Measurements from ENCODE around the gene MOGAT3.

MOGAT3 gene

GRCh38 chr7:101217388-101218235, 16.8 kb upstream of the MOGAT3 start, which contains the start of the genes PLOD3 and ZNHIT1:
Gene PLOD3 (minus strand): TSS chr7:101217581. CDS start chr7:101217274, 307 bp downstream.
Gene ZNHIT1 (plus strand): TSS chr7:101218165. CDS start chr7:101218196, 31 bp downstream.
- Histone ChIP-seq H2BK15ac (ENCODE audit: low read depth, poor library complexity, severe bottlenecking) (peak within 1 kb of the TSS; percentile 44), H3K27me3 (ENCODE audit: control insufficient read depth in 1 of 2, insufficient read depth in 1 of 2, low read length in 2 of 2) (no peaks in the 10 kb centered on the region), H4K91ac (ENCODE audit: low read length) (peak within 1 kb of the TSS; percentile 90), H3K79me1 (replicated peaks; ENCODE audit: low read length, poor library complexity, severe bottlenecking) (peaks cover 31% of the 10 kb centered on the region), H3K36me3 (ENCODE audit: control insufficient read depth in 1 of 2, insufficient read depth in 2 of 2, low read depth in 1 of 2, low read length in 2 of 2) (peaks cover 34 to 35% of the 10 kb centered on the region in 2 experiments), H2BK12ac (ENCODE audit: low read length in 2 of 2) (peak within 1 kb of the TSS; percentile 2 to 24), H3K27ac (ENCODE audit: low read length, poor library complexity, severe bottlenecking) (peak within 1 kb of the TSS; percentile 95), H3K14ac (ENCODE audit: low read length in 2 of 2) (peak within 1 kb of the TSS in 1 of 2 experiments; percentile 92), H3K4me1 (ENCODE audit: control insufficient read depth, insufficient read depth, low read depth, low read length) (peaks cover 25% of the 10 kb centered on the region), H2AK5ac (ENCODE audit: low read length, severe bottlenecking) (peak within 1 kb of the TSS; percentile 17), H2BK120ac (ENCODE audit: low read depth, low read length) (peak within 1 kb of the TSS; percentile 83), H3K4me3 (ENCODE audit: insufficient read depth in 1 of 2, low read depth in 1 of 2, low read length in 2 of 2) (peak within 1 kb of the TSS; percentile 74 to 93), H3K9me3 (ENCODE audit: control insufficient read depth, low read length) (no peaks in the 10 kb centered on the region), H3K4me2 (ENCODE audit: low read length, poor library complexity, severe bottlenecking) (peak within 1 kb of the TSS; percentile 82), H3K23ac (ENCODE audit: low read length in 2 of 2) (peak within 1 kb of the TSS; percentile 57 to 86), H3K4ac (ENCODE audit: low read depth in 1 of 2, low read length in 2 of 2) (peak within 1 kb of the TSS; percentile 96 to 99), H2AFZ (ENCODE audit: low read depth, low read length) (peak within 1 kb of the TSS; percentile 46), H3K18ac (ENCODE audit: low read depth in 1 of 2, low read length in 2 of 2) (peak within 1 kb of the TSS; percentile 67 to 80), H2BK5ac (ENCODE audit: low read depth, low read length, poor library complexity, severe bottlenecking) (peak within 1 kb of the TSS; percentile 49), H4K8ac (ENCODE audit: low read length) (peak within 1 kb of the TSS; percentile 70), H3K9ac (ENCODE audit: low read length) (peak within 1 kb of the TSS; percentile 95)
- DNase-seq: peak; percentile 98
- under 1% methylated on average over 55 of the region's 57 CpGs for WGBS

GRCh38 chr7:101216860-101217387, 16.1 kb upstream of the MOGAT3 start:
- peak overlapping the region; percentile 8 for H2AFZ ChIP-seq (ENCODE audit: low read depth, low read length)
- H3K9me3 ChIP-seq (ENCODE audit: control insufficient read depth, low read length): no peaks in the 10 kb centered on the region
- no peaks in the 10 kb centered on the region for H3K27me3 ChIP-seq (ENCODE audit: control insufficient read depth in 1 of 2, insufficient read depth in 1 of 2, low read length in 2 of 2)
- no peak overlapping the region for H3K27ac ChIP-seq (ENCODE audit: low read length, poor library complexity, severe bottlenecking)
- H2AK5ac ChIP-seq (ENCODE audit: low read length, severe bottlenecking): no peak overlapping the region
- peak overlapping the region; percentile 77 to 99 for H3K4ac ChIP-seq (ENCODE audit: low read depth in 1 of 2, low read length in 2 of 2)
- H3K18ac ChIP-seq (ENCODE audit: low read depth in 1 of 2, low read length in 2 of 2): peak overlapping the region; percentile 67 to 80
- H3K4me1 ChIP-seq (ENCODE audit: control insufficient read depth, insufficient read depth, low read depth, low read length): peaks cover 25% of the 10 kb centered on the region
- peak overlapping the region; percentile 54 for H3K4me2 ChIP-seq (ENCODE audit: low read length, poor library complexity, severe bottlenecking)
- no peak for DNase-seq
- H3K23ac ChIP-seq (ENCODE audit: low read length in 2 of 2): peak overlapping the region; percentile 34 to 86
- H2BK5ac ChIP-seq (ENCODE audit: low read depth, low read length, poor library complexity, severe bottlenecking): no peak overlapping the region
- H3K4me3 ChIP-seq (ENCODE audit: insufficient read depth in 1 of 2, low read depth in 1 of 2, low read length in 2 of 2): peak overlapping the region; percentile 74 to 93
- H4K91ac ChIP-seq (ENCODE audit: low read length): peak overlapping the region; percentile 90
- peaks cover 35 to 38% of the 10 kb centered on the region in 2 experiments for H3K36me3 ChIP-seq (ENCODE audit: control insufficient read depth in 1 of 2, insufficient read depth in 2 of 2, low read depth in 1 of 2, low read length in 2 of 2)
- peak overlapping the region; percentile 83 for H2BK120ac ChIP-seq (ENCODE audit: low read depth, low read length)
- WGBS: under 1% methylated on average over 33 of the region's 34 CpGs
- H3K14ac ChIP-seq (ENCODE audit: low read length in 2 of 2): peak overlapping the region in 1 of 2 experiments; percentile 92
- H2BK15ac ChIP-seq (ENCODE audit: low read depth, poor library complexity, severe bottlenecking): peak overlapping the region; percentile 30
- H2BK12ac ChIP-seq (ENCODE audit: low read length in 2 of 2): peak overlapping the region in 1 of 2 experiments; percentile 8
- H4K8ac ChIP-seq (ENCODE audit: low read length): peak overlapping the region; percentile 1
- H3K79me1 ChIP-seq (replicated peaks; ENCODE audit: low read length, poor library complexity, severe bottlenecking): peaks cover 25% of the 10 kb centered on the region
- H3K9ac ChIP-seq (ENCODE audit: low read length): peak overlapping the region; percentile 95

- Histone ChIP-seq H3K9ac (ENCODE audit: low read length) (peak overlapping the region; percentile 95), H2BK120ac (ENCODE audit: low read depth, low read length) (peak overlapping the region; percentile 37), H3K4me2 (ENCODE audit: low read length, poor library complexity, severe bottlenecking) (peak overlapping the region; percentile 54), H3K27ac (ENCODE audit: low read length, poor library complexity, severe bottlenecking) (no peak overlapping the region), H3K9me3 (ENCODE audit: control insufficient read depth, low read length) (no peaks in the 10 kb centered on the region), H3K27me3 (ENCODE audit: control insufficient read depth in 1 of 2, insufficient read depth in 1 of 2, low read length in 2 of 2) (no peaks in the 10 kb centered on the region), H2BK5ac (ENCODE audit: low read depth, low read length, poor library complexity, severe bottlenecking) (no peak overlapping the region), H3K4ac (ENCODE audit: low read depth in 1 of 2, low read length in 2 of 2) (peak overlapping the region; percentile 6 to 40), H2AK5ac (ENCODE audit: low read length, severe bottlenecking) (no peak overlapping the region), H3K4me1 (ENCODE audit: control insufficient read depth, insufficient read depth, low read depth, low read length) (peaks cover 23% of the 10 kb centered on the region), H2AFZ (ENCODE audit: low read depth, low read length) (no peak overlapping the region), H3K14ac (ENCODE audit: low read length in 2 of 2) (peak overlapping the region in 1 of 2 experiments; percentile 92), H2BK15ac (ENCODE audit: low read depth, poor library complexity, severe bottlenecking) (peak overlapping the region; percentile 68), H3K18ac (ENCODE audit: low read depth in 1 of 2, low read length in 2 of 2) (peak overlapping the region; percentile 67 to 78), H3K23ac (ENCODE audit: low read length in 2 of 2) (peak overlapping the region in 1 of 2 experiments; percentile 6), H3K79me1 (replicated peaks; ENCODE audit: low read length, poor library complexity, severe bottlenecking) (peaks cover 20% of the 10 kb centered on the region), H3K4me3 (ENCODE audit: insufficient read depth in 1 of 2, low read depth in 1 of 2, low read length in 2 of 2) (peak overlapping the region; percentile 74 to 93), H2BK12ac (ENCODE audit: low read length in 2 of 2) (peak overlapping the region in 1 of 2 experiments; percentile 24), H3K36me3 (ENCODE audit: control insufficient read depth in 1 of 2, insufficient read depth in 2 of 2, low read depth in 1 of 2, low read length in 2 of 2) (peaks cover 39% of the 10 kb centered on the region in 2 experiments), H4K8ac (ENCODE audit: low read length) (peak overlapping the region; percentile 51), H4K91ac (ENCODE audit: low read length) (peak overlapping the region; percentile 85)
- peak; percentile 57 for DNase-seq
- WGBS: 72% methylated on average over 22 of the region's 31 CpGs
These were observed 15.4 kb upstream of the MOGAT3 start for GRCh38 chr7:101216001-101216859.
